HG02798 (cell line): Measurements from ENCODE around the gene NRTN.
"Not testable (repeated sequence)": the region's sequence is repeated elsewhere in the genome, so short reads cannot be mapped to it uniquely, and the experiment has no call there.

Experiments used
- ATAC-seq: cut with Tn5 transposase; IDR thresholded peaks from one replicate; pipeline ENCODE4 v1.9.1; 2021; ENCODE audit warnings: mild to moderate bottlenecking; ENCODE audit not compliant: unreplicated experiment, poor library complexity

NRTN gene

GRCh38 chr19:5804516-5805461, at the start of gene NRTN:
Gene NRTN, plus strand, starts transcription at chr19:5805067. Its CDS starts 19,099 bp downstream, at chr19:5824166.
- ATAC-seq: no peak

- ATAC-seq: no peak
Measured at GRCh38 chr19:5762608-5763217, 42.2 kb upstream of the NRTN start.

GRCh38 chr19:5765220-5765619, 39.6 kb upstream of the NRTN start:
- no peak for ATAC-seq

GRCh38 chr19:5767949-5768348, 36.9 kb upstream of the NRTN start:
- no peak for ATAC-seq

GRCh38 chr19:5772416-5772815, 32.5 kb upstream of the NRTN start:
- no peak for ATAC-seq

- ATAC-seq: no peak
Measured at GRCh38 chr19:5773276-5773675, 31.6 kb upstream of the NRTN start.

GRCh38 chr19:5774921-5775320, 29.9 kb upstream of the NRTN start:
- ATAC-seq: no peak

- no peak for ATAC-seq
Measured at GRCh38 chr19:5775668-5776309, 29.1 kb upstream of the NRTN start.

GRCh38 chr19:5778402-5778801, 26.5 kb upstream of the NRTN start:
- ATAC-seq: no peak

GRCh38 chr19:5780916-5781315, 24.0 kb upstream of the NRTN start:
- not testable (repeated sequence) for ATAC-seq

GRCh38 chr19:5782322-5782721, 22.5 kb upstream of the NRTN start:
- no peak for ATAC-seq

GRCh38 chr19:5782945-5783919, 21.6 kb upstream of the NRTN start:
- no peak for ATAC-seq

- ATAC-seq: no peak
Measured at GRCh38 chr19:5784581-5785147, 20.2 kb upstream of the NRTN start, which contains the start of gene PRR22. Gene PRR22, minus strand, starts transcription at chr19:5784746. Its CDS starts 86 bp downstream, at chr19:5784660.

GRCh38 chr19:5785423-5785822, 19.4 kb upstream of the NRTN start:
- ATAC-seq: no peak

- ATAC-seq: no peak
Measured at GRCh38 chr19:5786593-5787408, 18.1 kb upstream of the NRTN start.

GRCh38 chr19:5787409-5788182, 17.3 kb upstream of the NRTN start:
- no peak for ATAC-seq

- no peak for ATAC-seq
Measured at GRCh38 chr19:5788422-5788821, 16.4 kb upstream of the NRTN start.

- ATAC-seq: no peak
Measured at GRCh38 chr19:5789351-5789761, 15.5 kb upstream of the NRTN start.
